ENCODE measurements around the gene WARS2.

WARS2 gene

DNA sequence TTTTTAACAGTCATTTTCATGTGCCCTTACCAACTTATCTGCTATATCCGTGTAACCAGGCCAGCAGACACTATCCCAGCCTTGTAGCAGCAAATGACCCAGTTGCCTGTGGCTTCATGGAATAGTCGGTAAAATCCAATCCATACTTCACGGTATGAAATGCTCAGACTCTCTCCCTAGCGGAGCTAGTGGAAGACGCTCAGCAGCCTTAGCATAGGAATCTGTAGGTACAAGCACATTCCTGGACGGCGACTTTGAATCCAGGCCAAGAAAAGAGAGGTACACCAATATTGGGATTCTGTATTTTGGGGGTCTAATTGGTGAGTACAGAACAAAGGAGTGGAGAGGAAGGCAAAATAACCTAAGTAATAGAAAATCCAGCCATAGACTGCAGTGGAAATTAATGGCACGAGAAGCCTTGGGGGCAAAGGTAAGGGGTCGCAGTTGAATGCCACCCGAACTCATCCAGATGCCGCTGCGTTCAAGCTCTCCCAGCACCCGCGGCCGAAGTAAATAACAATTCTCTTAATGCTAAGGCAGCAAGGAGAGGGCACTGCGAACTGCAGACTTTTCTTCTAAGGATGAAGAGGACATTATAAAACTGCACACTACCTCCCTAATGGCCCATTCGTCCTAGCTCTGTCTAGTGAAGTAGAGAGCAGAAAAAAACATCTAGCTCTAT is 134.6 kb downstream of the WARS2 start:
- intact Hi-C loops (cut with DNase I), result no loop called here
- peak in 1 of 42 donors; percentile 8 for DNase-seq

DNA sequence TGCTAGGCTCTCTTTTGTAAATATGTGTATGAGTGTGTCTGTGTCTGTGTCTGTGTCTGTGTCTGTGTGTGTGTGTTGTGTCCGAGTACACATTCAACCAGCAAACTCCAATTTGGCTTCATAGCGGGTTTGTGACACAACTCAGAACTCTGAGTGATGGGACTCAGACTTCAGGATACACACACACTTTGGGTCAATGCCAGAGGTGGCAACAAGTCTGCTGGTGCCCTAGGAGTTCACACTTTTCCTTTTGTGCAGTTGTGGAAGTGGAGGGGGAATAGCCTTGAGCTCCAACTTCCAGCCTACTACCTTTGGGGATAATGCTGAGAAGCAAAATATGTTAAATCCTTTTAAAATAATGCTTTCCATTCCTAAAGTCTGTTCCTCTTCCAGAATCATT is 135.7 kb downstream of the WARS2 start:
- intact Hi-C loops (cut with DNase I), result no loop called here
- no peak for DNase-seq

GRCh38 chr1:119004129-119004527 is 136.3 kb downstream of the WARS2 start:
- DNase-seq, result no peak
- intact Hi-C loops (cut with DNase I), result no loop called here

DNA sequence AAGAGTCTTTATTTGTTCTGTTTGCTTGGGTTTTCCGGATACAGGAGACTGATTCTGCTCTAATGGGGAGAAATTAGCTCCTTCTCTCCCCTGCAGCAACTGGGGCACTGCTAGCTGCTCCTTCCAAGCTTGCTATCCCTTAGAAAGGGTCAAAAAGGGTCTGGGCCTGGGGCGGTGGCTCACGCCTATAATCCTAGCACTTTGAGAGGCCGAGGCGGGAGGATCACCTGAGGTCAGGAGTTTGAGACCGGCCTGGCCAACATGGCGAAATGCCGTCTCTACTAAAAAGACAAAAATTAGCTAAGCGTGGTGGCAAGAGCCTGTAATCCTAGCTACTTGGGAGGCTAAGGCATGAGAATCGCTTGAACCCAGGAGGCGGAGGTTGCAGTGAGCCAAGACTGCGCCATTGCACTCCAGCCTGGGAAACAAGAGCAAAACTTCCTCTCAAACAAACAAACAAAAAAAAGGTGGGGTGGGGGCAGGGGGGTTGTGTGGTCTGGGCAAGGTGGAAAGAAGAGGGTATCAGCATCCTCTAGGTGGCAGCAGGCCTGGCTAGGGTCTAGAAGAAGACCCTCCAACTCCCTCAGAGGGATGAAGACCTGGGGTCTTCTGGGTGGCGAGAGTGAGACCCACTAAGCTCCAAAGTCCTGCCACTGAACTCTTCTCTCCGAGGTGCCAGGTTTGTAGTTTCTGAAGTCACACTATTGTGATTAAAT is 136.9 kb downstream of the WARS2 start:
- peak in 1 of 42 donors; percentile 3 for DNase-seq
- intact Hi-C loops (cut with DNase I), result no loop called here

GRCh38 chr1:119002028-119002686 is 138.3 kb downstream of the WARS2 start:
- intact Hi-C loops (cut with DNase I), result no loop called here
- DNase-seq, result peak in 1 of 42 donors; percentile 4

DNA sequence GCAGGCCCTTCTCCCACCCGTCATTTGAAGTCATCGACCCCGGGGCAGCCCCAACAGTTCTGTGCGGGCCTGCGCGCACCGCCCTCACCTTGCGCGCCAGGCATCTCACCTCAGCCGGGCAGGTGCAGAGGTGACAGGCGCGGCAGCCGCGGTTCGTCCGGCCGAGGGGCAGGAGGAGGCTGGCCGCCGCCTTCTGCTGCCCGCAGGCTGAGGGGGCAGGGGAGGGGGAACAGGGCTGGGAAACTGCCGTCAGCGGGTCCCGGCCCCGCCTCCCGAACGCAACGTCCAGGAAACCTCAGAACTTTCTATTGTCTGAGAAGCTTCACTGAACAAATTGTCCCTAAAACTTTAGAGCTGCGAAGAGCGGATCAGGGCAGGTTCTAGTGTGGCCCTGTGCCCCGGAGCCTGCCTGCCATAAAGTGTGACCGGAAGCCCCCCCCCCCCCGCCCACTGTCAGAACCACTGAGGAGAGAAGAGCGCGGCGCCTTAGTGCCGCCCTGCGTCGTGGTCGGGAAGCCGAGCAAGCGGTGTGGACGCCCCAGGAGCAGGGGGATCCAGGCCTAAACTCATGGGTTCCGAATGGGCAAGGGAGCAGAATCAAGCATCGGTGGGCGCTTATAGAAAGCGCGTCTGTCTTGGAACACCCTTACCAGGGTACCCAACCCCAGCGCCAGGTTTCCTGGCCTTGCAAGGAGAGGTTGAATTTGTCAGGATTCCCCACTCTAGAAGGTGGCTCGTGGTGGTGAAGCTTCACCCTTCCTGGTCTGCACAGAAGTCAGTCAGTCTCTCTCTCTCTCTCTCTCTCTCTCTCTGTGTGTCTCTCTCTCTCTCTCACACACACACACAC is 139.0 kb downstream of the WARS2 start:
- intact Hi-C loops (cut with DNase I), result no loop called here
- no peak for DNase-seq

GRCh38 chr1:119000371-119001180 is 139.9 kb downstream of the WARS2 start:
- DNase-seq, result peak in 1 of 42 donors; percentile 4
- intact Hi-C loops (cut with DNase I), result no loop called here

DNA sequence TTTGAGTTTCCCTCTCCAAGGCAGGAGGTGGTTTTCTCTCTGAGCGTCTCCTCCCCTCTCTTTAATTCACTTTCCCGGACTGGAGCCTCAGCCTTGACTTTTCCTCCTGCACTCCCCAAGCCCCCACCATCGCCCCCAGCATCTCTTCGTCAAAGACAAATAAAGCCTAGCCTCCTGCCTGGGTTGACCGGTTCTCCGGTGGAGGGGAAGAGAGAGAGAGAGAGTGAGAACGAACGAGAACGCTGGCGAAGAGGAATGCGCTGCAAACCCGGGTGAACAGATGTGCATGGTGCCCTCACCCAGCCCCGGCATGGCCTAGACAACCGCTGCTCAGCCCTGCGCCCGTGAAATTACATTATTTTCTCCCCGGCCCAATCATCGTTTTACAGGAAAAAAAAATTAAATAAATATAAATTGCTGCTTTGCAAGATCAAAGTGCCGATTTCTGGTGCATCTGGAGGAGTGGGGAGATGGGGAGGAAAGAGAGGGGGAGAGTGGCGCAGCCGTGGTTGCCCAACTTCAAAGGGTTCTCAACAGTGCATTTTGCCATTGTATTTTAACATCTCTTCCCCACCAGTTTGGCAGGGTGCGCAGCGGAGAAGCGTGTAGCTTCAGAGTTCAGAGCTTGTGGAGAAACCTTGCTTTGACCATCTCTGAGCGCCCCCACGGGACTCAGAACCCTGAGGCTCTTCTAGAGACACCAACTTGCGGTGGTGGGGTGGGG is 140.9 kb downstream of the WARS2 start:
- intact Hi-C loops (cut with DNase I), result no loop called here
- peak in 1 of 42 donors; percentile 14 for DNase-seq

GRCh38 chr1:118998171-118998570 is 142.3 kb downstream of the WARS2 start:
- intact Hi-C loops (cut with DNase I), result no loop called here
- no peak for DNase-seq

- DNase-seq, result no peak
- intact Hi-C loops (cut with DNase I), result no loop called here
Measured at GRCh38 chr1:118997225-118997624, 143.2 kb downstream of the WARS2 start.

GRCh38 chr1:118995312-118996016 is 145.0 kb downstream of the WARS2 start:
- no peak for DNase-seq
- intact Hi-C loops (cut with DNase I), result no loop called here

GRCh38 chr1:118993700-118994026 is 146.8 kb downstream of the WARS2 start:
- intact Hi-C loops (cut with DNase I), result no loop called here

DNA sequence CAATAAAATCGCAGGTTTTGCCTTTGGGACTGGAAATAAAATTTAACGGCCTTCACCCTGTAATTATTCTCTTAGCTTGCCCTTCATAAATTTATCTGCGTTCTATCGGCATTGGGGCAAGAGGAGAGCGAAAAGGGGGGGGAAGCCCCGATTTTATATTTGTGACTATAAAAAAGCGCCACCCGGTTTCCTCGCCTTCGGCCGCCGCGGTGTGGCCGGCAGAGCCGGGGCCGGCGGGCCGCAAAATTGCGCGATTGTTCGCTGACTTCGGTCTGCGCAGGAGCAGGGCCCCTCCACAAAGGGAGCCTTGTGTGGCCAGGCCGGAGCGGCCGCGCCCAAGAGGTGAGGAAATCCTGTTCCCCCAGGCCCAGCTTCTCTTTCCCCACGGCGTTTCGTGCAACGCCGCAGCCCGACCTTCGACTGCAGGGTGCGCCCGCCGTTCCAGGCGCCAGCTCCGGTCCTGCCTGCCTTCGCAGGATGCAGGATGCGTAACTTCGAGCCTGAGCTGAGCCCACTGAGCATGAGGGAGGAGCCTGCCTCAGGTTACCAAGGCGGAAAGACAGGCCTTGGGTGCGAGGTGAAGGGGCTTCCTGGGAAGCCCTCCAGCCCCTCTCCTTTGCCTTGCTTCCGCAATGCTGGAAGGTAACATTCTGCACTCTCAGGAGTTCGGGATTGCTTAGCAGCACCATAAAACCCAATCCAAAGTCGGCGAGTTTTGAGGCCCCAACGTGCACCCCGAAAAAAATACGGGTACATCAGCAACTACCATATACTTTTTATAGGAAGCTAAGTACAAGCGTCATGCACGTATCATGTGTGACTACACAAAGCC is 147.4 kb downstream of the WARS2 start:
- no peak for DNase-seq
- intact Hi-C loops (cut with DNase I), result no loop called here

More at GRCh38 chr1:118993700-118994026, 146.8 kb downstream of the WARS2 start:
- no peak for DNase-seq

DNA sequence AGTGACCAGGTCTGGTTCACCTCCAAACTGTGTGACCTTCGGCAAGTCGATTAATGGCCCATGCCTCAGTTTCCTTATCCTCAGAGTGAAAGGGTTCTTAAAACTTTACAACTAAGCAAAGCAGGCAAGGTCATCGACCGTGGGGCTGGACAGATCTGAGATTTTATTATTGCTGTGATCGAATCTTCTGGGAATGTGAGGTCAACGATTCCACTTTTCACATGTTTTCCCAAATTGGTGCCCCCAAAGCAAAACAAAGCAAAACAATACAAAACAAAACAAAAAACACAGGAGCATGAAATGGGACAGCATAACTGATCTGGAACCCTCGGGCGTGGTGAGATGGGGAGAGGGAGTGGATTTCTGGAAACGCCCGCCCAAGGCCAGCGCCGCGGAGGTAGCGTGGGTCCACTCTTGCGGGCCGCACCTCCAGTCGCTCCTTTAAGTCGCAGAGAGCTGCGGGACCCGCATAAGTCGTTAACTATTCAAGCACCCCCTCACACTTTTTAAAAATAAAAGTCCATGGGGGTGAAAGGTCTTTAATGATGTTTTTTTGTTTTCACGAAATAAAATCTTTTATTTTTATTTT is 148.1 kb downstream of the WARS2 start:
- intact Hi-C loops (cut with DNase I), result no loop called here

DNA sequence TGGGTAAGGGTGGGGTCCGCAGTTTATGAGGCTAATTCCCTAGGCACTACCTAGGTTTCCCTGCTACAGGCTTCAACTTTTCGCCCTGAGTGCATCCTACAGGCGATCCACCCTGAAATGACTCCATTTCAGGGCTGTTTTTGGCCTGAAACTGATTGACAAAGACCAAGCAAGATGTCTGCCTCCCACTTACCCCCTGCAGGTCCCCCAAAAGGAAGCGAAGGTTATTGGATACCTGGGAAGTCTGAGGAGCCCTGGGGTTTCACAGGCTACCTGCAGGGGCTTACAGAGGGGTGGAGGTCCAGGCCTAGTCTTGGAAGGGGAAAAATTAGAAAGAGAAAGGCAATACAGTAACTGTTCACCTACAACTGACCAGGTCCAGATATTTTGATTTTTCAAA is 149.0 kb downstream of the WARS2 start:
- intact Hi-C loops (cut with DNase I), result no loop called here
- DNase-seq, result no peak

More for the DNA sequence above, 148.1 kb downstream of the WARS2 start:
- DNase-seq, result no peak

DNA sequence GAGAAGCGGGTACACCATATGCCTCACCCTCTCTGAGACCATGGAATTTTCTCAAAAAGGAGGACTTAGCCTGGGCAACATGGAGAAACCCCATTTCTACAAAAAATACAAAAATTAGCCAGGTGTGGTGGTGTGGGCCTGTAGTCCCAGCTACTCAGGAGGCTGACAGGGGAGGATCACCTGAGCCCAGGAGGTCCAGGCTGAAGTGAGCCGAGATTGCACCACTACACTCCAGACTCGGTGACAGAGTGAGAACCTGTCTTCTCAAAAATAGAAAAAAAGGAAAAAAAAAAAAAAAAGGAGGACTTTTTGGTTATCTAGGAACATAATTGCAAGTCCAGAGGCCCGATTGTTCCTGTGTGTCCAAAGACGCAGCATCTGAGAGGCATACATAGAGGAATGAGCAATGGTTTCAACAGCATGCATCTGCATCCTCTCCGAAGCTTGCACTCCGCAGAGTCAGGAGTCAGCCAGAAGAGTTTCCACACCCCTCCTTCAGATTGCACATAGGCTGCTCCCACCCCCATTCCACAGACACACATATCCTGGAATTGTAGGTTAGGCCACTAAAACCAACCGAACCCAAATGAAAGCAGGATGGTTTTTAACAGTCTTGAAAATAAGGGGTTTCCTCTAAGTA is 149.8 kb downstream of the WARS2 start:
- DNase-seq, result no peak
- intact Hi-C loops (cut with DNase I), result no loop called here
